Dermis microvascular lymphatic vessel endothelial cell (primary cell): Measurements from ENCODE around the gene LRFN2. TPM values are rescaled to one million over a fixed set of nuclear protein-coding genes. Genes with fewer than 3 reads are reported as not detected.

ENCODE experiments used
- DNase-seq, 2 donors: peaks; one replicate each; pipeline versions ENCODE4 v3.0.0 to v3.0.0-alpha.2; 2010; ENCODE audit warnings: low read depth in 2 of 2
- total RNA-seq: library from RNA; depleted of rRNA; stranded (reverse); fragments of >200 nt; gene quantifications from 2 replicates; pipeline ENCODE4 v1.2.1, GENCODE V29; 2014

Gene LRFN2
- total RNA-seq, 1 donor from 2014 or later: not detected

GRCh38 chr6:40400738-40401137 is 186.4 kb downstream of the LRFN2 start:
- DNase-seq: no peak

- DNase-seq: no peak
Measured at GRCh38 chr6:40399888-40400457, 187.2 kb downstream of the LRFN2 start.

- DNase-seq: no peak
Measured at GRCh38 chr6:40398810-40399477, 188.2 kb downstream of the LRFN2 start.

GRCh38 chr6:40398034-40398691 is 189.0 kb downstream of the LRFN2 start:
- no peak for DNase-seq

- no peak for DNase-seq
Measured at GRCh38 chr6:40397287-40398033, 189.7 kb downstream of the LRFN2 start.

- no peak for DNase-seq
Measured at GRCh38 chr6:40395698-40396076, 191.5 kb downstream of the LRFN2 start.

GRCh38 chr6:40395066-40395697 is 192.0 kb downstream of the LRFN2 start:
- DNase-seq: no peak

- no peak for DNase-seq
Measured at GRCh38 chr6:40394381-40394780, 192.8 kb downstream of the LRFN2 start.

GRCh38 chr6:40393641-40394040 is 193.5 kb downstream of the LRFN2 start:
- DNase-seq: no peak

- no peak for DNase-seq
Measured at GRCh38 chr6:40392589-40392988, 194.6 kb downstream of the LRFN2 start.

- DNase-seq: no peak
Measured at GRCh38 chr6:40391851-40392517, 195.2 kb downstream of the LRFN2 start.

- no peak for DNase-seq
Measured at GRCh38 chr6:40391086-40391485, 196.1 kb downstream of the LRFN2 start.

- no peak for DNase-seq
Measured at GRCh38 chr6:40390144-40390800, 196.9 kb downstream of the LRFN2 start.

- no peak for DNase-seq
Measured at GRCh38 chr6:40389254-40389653, 197.9 kb downstream of the LRFN2 start.

GRCh38 chr6:40387871-40388264 is 199.3 kb downstream of the LRFN2 start:
- no peak for DNase-seq

- no peak for DNase-seq
Measured at GRCh38 chr6:40387127-40387870, 199.9 kb downstream of the LRFN2 start.

GRCh38 chr6:40386200-40386599 is 201.0 kb downstream of the LRFN2 start:
- no peak for DNase-seq

GRCh38 chr6:40383348-40384115 is 203.6 kb downstream of the LRFN2 start:
- no peak for DNase-seq

- no peak for DNase-seq
Measured at GRCh38 chr6:40380271-40380670, 206.9 kb downstream of the LRFN2 start.
